Placental epithelial cell (primary cell): ENCODE results near the gene ELOVL4. TPM values are rescaled to one million over a fixed set of nuclear protein-coding genes. Genes with fewer than 3 reads are reported as not detected.

Experiments
- total RNA-seq: library from RNA; depleted of rRNA; stranded (reverse); fragments of >200 nt; gene quantifications from 2 replicates; pipeline ENCODE4 v1.2.3, GENCODE V29; 2012

ELOVL4 gene
- 2.3 and 2.4 TPM in 2 replicates for total RNA-seq

DNA sequence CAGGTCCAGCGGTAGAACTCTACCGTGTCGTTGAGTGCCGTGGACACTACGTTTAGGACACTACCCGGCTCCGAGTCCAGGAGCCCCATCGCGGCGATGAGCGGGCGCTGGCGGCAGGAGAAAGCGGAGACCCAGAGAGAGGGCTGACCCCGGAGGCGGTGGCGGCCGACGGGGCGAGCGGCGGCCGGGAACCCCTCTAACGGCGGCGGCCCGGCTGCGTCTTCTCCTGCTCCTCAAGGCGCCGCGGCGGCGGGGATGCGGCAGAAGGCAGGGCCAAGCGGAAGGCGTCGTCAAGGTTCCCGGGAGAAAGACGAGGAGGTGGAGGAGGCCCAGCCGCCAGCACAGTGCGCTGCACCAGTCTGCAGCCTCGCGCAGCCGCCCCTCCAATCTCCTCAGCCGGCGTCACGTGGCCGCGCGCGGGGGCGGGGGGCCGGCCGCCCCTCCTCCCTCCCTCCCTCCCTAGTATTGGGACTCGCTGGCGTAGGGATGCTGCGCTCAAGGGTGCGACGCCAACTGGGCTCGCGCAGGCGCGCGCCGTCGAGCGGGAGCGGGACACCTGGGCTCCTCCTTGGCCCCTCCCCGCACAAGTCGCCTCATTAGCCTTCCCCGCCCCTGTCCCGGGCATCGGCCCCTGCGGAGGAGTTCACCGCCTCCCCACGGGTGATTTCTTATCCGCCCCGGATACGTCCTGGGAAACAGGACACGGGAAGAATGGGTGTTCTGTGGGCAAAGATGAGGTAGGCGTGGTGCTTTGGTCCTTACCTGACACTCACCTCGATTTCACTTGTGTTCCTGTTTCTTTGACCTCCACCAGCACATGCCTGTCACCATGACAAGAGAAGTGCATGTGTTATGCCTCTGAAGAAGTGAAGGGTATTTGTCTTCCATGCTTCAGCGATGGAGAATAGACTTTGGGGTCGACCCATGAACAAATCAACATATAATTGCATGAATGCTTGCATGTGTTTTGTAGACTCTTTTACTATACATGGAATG, at the start of gene ELOVL4:
TSS of gene ELOVL4 (minus strand) at position 363 of the 996 bp plus-strand sequence. CDS start at position 89, 274 bp downstream.

Other genes starting within 250 kb of the ELOVL4 start
- gene TTK, start 57.1 kb upstream of the ELOVL4 start, total RNA-seq, result 6.7 and 8.1 TPM in 2 replicates
- gene BCKDHB, start 159.1 kb upstream of the ELOVL4 start, total RNA-seq, result 23.9 and 27.7 TPM in 2 replicates